HEK293T (cell line): Measurements from ENCODE around the gene S100A16.
"Not testable (repeated sequence)": the region's sequence is repeated elsewhere in the genome, so short reads cannot be mapped to it uniquely, and the experiment has no call there.

ENCODE experiments used
- CTCF ChIA-PET: fragments of 350-600 bp; formaldehyde crosslinking; extraction: SDS; loops from one replicate; lab custom pipeline; 2021; ENCODE audit warnings: antibody characterized with exemption, inconsistent platforms; lab: Yijun Ruan, JAX
- POLR2A ChIA-PET: fragments of 350-600 bp; formaldehyde crosslinking; extraction: SDS; loops from one replicate; lab custom pipeline; 2020; ENCODE audit warnings: antibody characterized with exemption, inconsistent platforms; lab: Yijun Ruan, JAX
- DNase-seq: peaks from one replicate; pipeline ENCODE4 v3.0.0; 2012; ENCODE audit warnings: mixed read lengths; ENCODE audit errors: extremely low spot score
- ARNT ChIP-seq: fragments of 450-650 bp; IDR thresholded peaks from 2 replicates; pipeline ENCODE4 v1.6.1; 2017; ENCODE audit warnings: mild to moderate bottlenecking
- BHLHE40 ChIP-seq: fragments of 450-650 bp; IDR thresholded peaks from 2 replicates; pipeline ENCODE4 v1.6.1; 2016; ENCODE audit warnings: mild to moderate bottlenecking, moderate library complexity, borderline replicate concordance
- CTBP1 ChIP-seq: fragments of 450-650 bp; IDR thresholded peaks from 2 replicates; pipeline ENCODE4 v1.6.1; 2016; ENCODE audit warnings: borderline replicate concordance
- ELF4 ChIP-seq: fragments of 450-650 bp; IDR thresholded peaks from 2 replicates; pipeline ENCODE4 v1.6.1; 2017; ENCODE audit warnings: antibody characterized with exemption
- FOXA1 ChIP-seq: fragments of 450-650 bp; IDR thresholded peaks from 2 replicates; pipeline ENCODE4 v1.6.1; 2016; ENCODE audit warnings: mild to moderate bottlenecking
- FOXK2 ChIP-seq: fragments of 450-650 bp; IDR thresholded peaks from 2 replicates; pipeline ENCODE4 v1.6.1; 2016; ENCODE audit warnings: mild to moderate bottlenecking
- FOXM1 ChIP-seq: fragments of 450-650 bp; IDR thresholded peaks from 2 replicates; pipeline ENCODE4 v1.6.1; 2017; ENCODE audit warnings: mild to moderate bottlenecking, borderline replicate concordance
- HDGF ChIP-seq: fragments of 450-650 bp; IDR thresholded peaks from 2 replicates; pipeline ENCODE4 v1.6.1; 2017; ENCODE audit warnings: antibody characterized with exemption, borderline replicate concordance
- L3MBTL2 ChIP-seq: fragments of 450-650 bp; conservative IDR thresholded peaks from 2 replicates; pipeline ENCODE4 v1.6.1; 2016; ENCODE audit warnings: mild to moderate bottlenecking
- LEF1 ChIP-seq: fragments of 450-650 bp; IDR thresholded peaks from 2 replicates; pipeline ENCODE4 v1.6.1; 2017; ENCODE audit warnings: mild to moderate bottlenecking, borderline replicate concordance
- NFRKB ChIP-seq: fragments of 450-650 bp; IDR thresholded peaks from 2 replicates; pipeline ENCODE4 v1.6.1; 2016; ENCODE audit warnings: mild to moderate bottlenecking, moderate library complexity
- PKNOX1 ChIP-seq: fragments of 450-650 bp; IDR thresholded peaks from 2 replicates; pipeline ENCODE4 v1.6.1; 2016
- SP1 ChIP-seq: fragments of 450-650 bp; IDR thresholded peaks from 2 replicates; pipeline ENCODE4 v1.6.1; 2017
- SUZ12 ChIP-seq: fragments of 450-650 bp; IDR thresholded peaks from 2 replicates; pipeline ENCODE4 v1.6.1; 2016; ENCODE audit warnings: mild to moderate bottlenecking
- TARDBP ChIP-seq: fragments of 450-650 bp; IDR thresholded peaks from 2 replicates; pipeline ENCODE4 v1.6.1; 2016
- ZNF384 ChIP-seq: fragments of 450-650 bp; IDR thresholded peaks from 2 replicates; pipeline ENCODE4 v1.6.1; 2016

S100A16 gene

GRCh38 chr1:153648000-153648643 lies 35.2 kb upstream of the S100A16 start:
- DNase-seq = no peak
- ChIA-PET CTCF (interaction anchor here (0.8 kb wide), 1 partner anchor 21 kb away, joined by 3 read pairs; the partner anchor contains the start of gene S100A13), POLR2A (interaction anchor here (1.0 to 3.7 kb wide), 6 partner anchors 11 to 79 kb away, joined by 4 to 41 read pairs (median 4); partner anchors contain the start of gene CHTOP)
- TF ChIP-seq NFRKB = no peak
- no peak for TF ChIP-seq ARNT

DNA sequence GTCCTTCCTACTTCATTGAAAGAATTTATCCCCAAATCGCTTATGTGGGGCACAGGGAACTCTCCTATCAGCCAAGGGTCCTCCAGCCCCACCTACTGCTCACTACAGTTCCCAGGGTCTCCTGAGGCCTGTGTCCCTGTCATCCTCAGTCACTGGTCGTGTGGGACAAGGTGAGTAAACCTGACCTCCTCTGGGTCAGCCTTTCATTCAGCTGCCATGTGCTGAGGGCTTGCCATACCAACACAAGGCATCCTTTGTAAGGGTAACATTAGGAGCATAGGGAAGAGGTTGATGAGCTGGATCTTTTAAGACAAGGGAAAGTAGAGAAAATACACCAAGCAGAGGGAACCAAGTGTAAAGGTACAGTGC lies 34.4 kb upstream of the S100A16 start:
- CTCF ChIA-PET = no interaction called here
- POLR2A ChIA-PET = interaction anchor here (0.8 to 3.7 kb wide), 8 partner anchors 9 to 80 kb away, joined by 3 to 41 read pairs (median 4); partner anchors contain the start of gene CHTOP
- no peak for DNase-seq
- TF ChIP-seq BHLHE40 (no peak), ELF4 (peak; percentile 44; the same call in 1 of the 2 replicates)

GRCh38 chr1:153646672-153647345 lies 33.9 kb upstream of the S100A16 start:
- ChIA-PET CTCF (no interaction called here), POLR2A (interaction anchor here (0.8 to 3.7 kb wide), 6 partner anchors 9 to 81 kb away, joined by 3 to 41 read pairs (median 5); partner anchors contain the start of genes CHTOP, INTS3 and S100A13)
- TF ChIP-seq ARNT (no peak), L3MBTL2 (no peak), LEF1 (no peak), FOXM1 (no peak)
- no peak for DNase-seq

DNA sequence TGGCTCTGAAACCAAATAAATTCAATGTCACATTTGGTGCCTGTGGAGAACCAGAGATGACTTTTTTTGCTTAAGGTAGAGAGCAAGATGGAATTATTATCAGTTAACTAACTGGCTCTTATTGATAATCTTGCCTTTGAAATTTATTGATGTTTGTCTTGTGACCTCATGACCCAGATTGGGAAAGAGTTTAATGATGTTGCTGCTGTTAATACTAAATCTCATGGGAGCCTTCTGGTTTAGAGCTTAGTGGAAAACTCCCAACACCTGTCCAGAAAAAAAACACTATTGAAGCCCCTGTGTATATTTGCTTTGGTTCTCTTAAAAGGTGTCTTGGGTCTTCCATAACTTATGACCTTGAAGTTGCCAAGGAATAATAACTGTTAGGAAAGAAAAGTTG lies 30.9 kb upstream of the S100A16 start:
- CTCF ChIA-PET = interaction anchor here (0.6 kb wide), 1 partner anchor 1321 kb away, joined by 3 read pairs; no protein-coding TSS in a partner anchor
- TF ChIP-seq ZNF384 (no peak), L3MBTL2 (no peak), FOXK2 (no peak), NFRKB (no peak)
- POLR2A ChIA-PET = interaction anchor here (0.7 to 4.5 kb wide), 7 partner anchors 8 to 140 kb away, joined by 3 to 47 read pairs (median 5); partner anchors contain the start of genes CHTOP, S100A1 and S100A13
- no peak for DNase-seq

DNA sequence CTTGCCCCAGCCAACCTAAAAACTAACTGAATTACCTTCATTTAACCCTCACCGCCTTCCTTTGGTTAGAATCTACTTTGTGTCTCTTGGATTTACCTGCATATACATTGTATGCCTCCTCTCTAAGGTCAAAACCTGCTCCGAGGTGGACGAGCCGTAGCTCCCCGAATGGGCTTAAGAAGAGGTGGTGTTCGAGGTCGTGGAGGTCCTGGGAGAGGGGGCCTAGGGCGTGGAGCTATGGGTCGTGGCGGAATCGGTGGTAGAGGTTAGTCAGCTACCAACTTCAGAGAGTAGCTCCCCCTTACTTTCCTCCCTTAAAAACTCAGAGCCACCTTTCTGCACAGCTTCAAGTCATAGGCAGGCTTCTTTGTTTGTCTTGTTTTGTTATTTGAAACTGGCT lies 30.2 kb upstream of the S100A16 start:
- ChIA-PET POLR2A (interaction anchor here (1.1 to 4.5 kb wide), 5 partner anchors 8 to 141 kb away, joined by 3 to 47 read pairs (median 6); partner anchors contain the start of genes CHTOP, S100A1 and S100A13), CTCF (interaction anchor here (0.6 to 1.0 kb wide), 3 partner anchors 133 to 1321 kb away, joined by 3 to 4 read pairs (median 3); no protein-coding TSS in a partner anchor)
- no peak for DNase-seq
- TF ChIP-seq PKNOX1 (no peak), BHLHE40 (no peak), L3MBTL2 (no peak), HDGF (no peak), CTBP1 (no peak), TARDBP (no peak), SP1 (no peak), FOXK2 (no peak), ELF4 (no peak), SUZ12 (no peak), NFRKB (no peak), FOXA1 (no peak), ARNT (no peak), LEF1 (no peak)

DNA sequence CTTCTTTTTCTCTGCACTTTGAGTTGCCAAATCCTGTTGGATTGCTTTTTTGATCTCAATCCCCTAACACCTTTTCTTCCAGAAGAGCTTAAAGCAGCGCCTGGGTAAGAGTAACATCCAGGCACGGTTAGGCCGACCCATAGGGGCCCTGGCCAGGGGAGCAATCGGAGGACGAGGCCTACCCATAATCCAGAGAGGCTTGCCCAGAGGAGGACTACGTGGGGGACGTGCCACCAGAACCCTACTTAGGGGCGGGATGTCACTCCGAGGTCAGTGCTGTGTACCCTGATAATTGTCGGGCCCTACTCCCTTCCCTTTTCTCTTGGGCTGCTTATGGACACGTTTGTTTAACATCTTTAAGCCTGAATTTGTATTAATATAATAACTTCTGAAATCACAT lies 29.2 kb upstream of the S100A16 start:
- DNase-seq = no peak
- ChIA-PET POLR2A (interaction anchor here (4.5 kb wide), 1 partner anchor 8 kb away, joined by 47 read pairs; the partner anchor contains the start of gene CHTOP), CTCF (no interaction called here)
- TF ChIP-seq ELF4 (no peak), TARDBP (no peak), SP1 (no peak), ZNF384 (no peak), NFRKB (no peak), CTBP1 (no peak), HDGF (no peak), FOXM1 (no peak), LEF1 (no peak), PKNOX1 (no peak), ARNT (no peak), FOXK2 (no peak), L3MBTL2 (no peak), SUZ12 (no peak), BHLHE40 (no peak), FOXA1 (no peak)

DNA sequence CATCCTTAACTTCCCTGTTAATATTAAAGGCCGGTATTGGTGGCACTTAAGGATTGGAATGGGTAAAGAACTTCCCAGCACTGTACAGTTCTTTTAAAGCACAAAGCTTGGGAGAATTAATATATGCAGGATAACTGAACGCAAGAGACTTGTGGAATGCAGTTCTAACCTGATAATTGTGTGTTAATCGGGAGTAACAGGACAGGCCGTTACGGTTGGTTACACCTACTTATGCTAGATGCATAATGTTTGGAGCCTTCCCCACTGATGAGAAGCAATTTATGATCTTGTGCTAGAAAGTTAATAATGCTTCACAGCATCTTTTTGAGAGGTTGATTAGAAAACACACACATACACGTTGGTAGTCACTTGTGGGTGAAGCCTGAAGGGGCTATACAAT lies 27.9 kb upstream of the S100A16 start:
- POLR2A ChIA-PET = interaction anchor here (1.3 kb wide), 1 partner anchor 13 kb away, joined by 4 read pairs; the partner anchor contains the start of gene S100A13
- TF ChIP-seq TARDBP (no peak), HDGF (no peak), SP1 (no peak)
- no peak for DNase-seq
- CTCF ChIA-PET = no interaction called here

GRCh38 chr1:153640213-153640612 lies 27.3 kb upstream of the S100A16 start:
- DNase-seq = not testable (repeated sequence)
- CTCF ChIA-PET = interaction anchor here (1.5 kb wide), 1 partner anchor 13 kb away, joined by 8 read pairs; the partner anchor contains the start of gene S100A13
- POLR2A ChIA-PET = interaction anchor here (1.3 kb wide), 1 partner anchor 13 kb away, joined by 4 read pairs; the partner anchor contains the start of gene S100A13
